IMR-90 (cell line): ENCODE data around the gene SELP. TPM values are rescaled to one million over a fixed set of nuclear protein-coding genes. Genes with fewer than 3 reads are reported as not detected.

Experiments used
- ATAC-seq: fragments of 200-7000 bp; cut with Tn5 transposase; 2 replicates; pipeline ENCODE4 v1.9.1; 2020; ENCODE audit warnings: low read depth, mild to moderate bottlenecking, moderate library complexity
- BruUV-seq: library from RNA; stranded (reverse); fragments of 400-500 nt; replicated peaks from 2 replicates; lab custom pipeline; 2021; lab: Mats Ljungman, UMichigan
- CTCF ChIA-PET: fragments of 300-600 bp; formaldehyde crosslinking; extraction: SDS; loops from one replicate; lab custom pipeline; 2021; ENCODE audit warnings: antibody characterized with exemption; lab: Yijun Ruan, JAX
- POLR2A ChIA-PET: fragments of 300-600 bp; sonication (Branson Sonifier 250); formaldehyde crosslinking; loops from one replicate; lab custom pipeline; 2022; ENCODE audit warnings: antibody characterized with exemption; ENCODE audit not compliant: unreplicated experiment; lab: Charles Lee
- DNase-seq: peaks from one replicate; pipeline ENCODE4 v3.0.0; 2013
- H2AFZ ChIP-seq: replicated peaks from 2 replicates; pipeline ENCODE3; 2013; ENCODE audit warnings: low read length, mild to moderate bottlenecking; ENCODE audit not compliant: poor library complexity
- H2AK5ac ChIP-seq: 2 replicates; pipeline ENCODE4 v1.6.1; 2013; ENCODE audit warnings: low read depth, low read length, inconsistent platforms
- H2AK9ac ChIP-seq: replicated peaks from 2 replicates; pipeline ENCODE3; 2013; ENCODE audit warnings: mild to moderate bottlenecking, low read depth, low read length, moderate library complexity; ENCODE audit not compliant: poor library complexity
- H2BK120ac ChIP-seq: 2 replicates; pipeline ENCODE4 v1.6.1; 2013; ENCODE audit warnings: low read depth, low read length, inconsistent platforms
- H2BK15ac ChIP-seq: 3 replicates; pipeline ENCODE4 v1.6.1; 2013; ENCODE audit warnings: low read depth, low read length, inconsistent platforms
- H2BK20ac ChIP-seq: 2 replicates; pipeline ENCODE4 v1.6.1; 2013; ENCODE audit warnings: low read depth, mild to moderate bottlenecking, inconsistent platforms, low read length, moderate library complexity
- H2BK5ac ChIP-seq: 2 replicates; pipeline ENCODE4 v1.6.1; 2013; ENCODE audit warnings: mild to moderate bottlenecking, low read depth, low read length, inconsistent platforms; ENCODE audit not compliant: poor library complexity, severe bottlenecking
- H3K14ac ChIP-seq: replicated peaks from 2 replicates; pipeline ENCODE4 v1.6.1; 2013; ENCODE audit warnings: low read depth, low read length, inconsistent platforms
- H3K18ac ChIP-seq: 2 replicates; pipeline ENCODE4 v1.6.1; 2013; ENCODE audit warnings: low read depth, low read length, control low read depth
- H3K23ac ChIP-seq: 2 replicates; pipeline ENCODE4 v1.6.1; 2013; ENCODE audit warnings: low read depth, low read length, inconsistent platforms
- H3K27ac ChIP-seq: 2 replicates; pipeline ENCODE4 v1.5.1; 2013; ENCODE audit warnings: mild to moderate bottlenecking, control low read depth, low read length; ENCODE audit not compliant: insufficient read depth
- H3K27me3 ChIP-seq: 2 replicates; pipeline ENCODE4 v1.6.1; 2013; ENCODE audit warnings: low read length; ENCODE audit not compliant: control insufficient read depth, insufficient read depth
- H3K36me3 ChIP-seq: 2 replicates; pipeline ENCODE4 v1.6.1; 2013; ENCODE audit warnings: low read length, mixed read lengths; ENCODE audit not compliant: control insufficient read depth, insufficient read depth
- H3K4ac ChIP-seq: 2 replicates; pipeline ENCODE4 v1.6.1; 2013; ENCODE audit warnings: low read depth, low read length, inconsistent platforms
- H3K4me1 ChIP-seq: 2 replicates; pipeline ENCODE4 v1.6.1; 2013; ENCODE audit warnings: low read length, mixed read lengths; ENCODE audit not compliant: control insufficient read depth, insufficient read depth
- H3K4me2 ChIP-seq: 2 replicates; pipeline ENCODE4 v1.6.1; 2013; ENCODE audit warnings: low read depth, mild to moderate bottlenecking, control low read depth, low read length, moderate library complexity
- H3K4me3 ChIP-seq: 2 replicates; pipeline ENCODE4 v1.5.1; 2013; ENCODE audit warnings: low read depth, mild to moderate bottlenecking, control low read depth, low read length, moderate library complexity; ENCODE audit not compliant: insufficient read depth
- H3K56ac ChIP-seq: 2 replicates; pipeline ENCODE4 v1.6.1; 2013; ENCODE audit warnings: low read length, inconsistent platforms; ENCODE audit not compliant: insufficient read depth; ENCODE audit errors: extremely low read depth
- H3K79me1 ChIP-seq, 2 experiments: 2 replicates each; pipeline ENCODE4 v1.6.1; 2013; ENCODE audit warnings: low read length in 2 of 2, inconsistent platforms in 1 of 2, low read depth in 1 of 2
- H3K9ac ChIP-seq: 2 replicates; pipeline ENCODE4 v1.6.1; 2013; ENCODE audit warnings: low read depth, low read length, control low read depth
- H3K9me1 ChIP-seq: 2 replicates; pipeline ENCODE4 v1.6.1; 2013; ENCODE audit warnings: low read length, inconsistent platforms; ENCODE audit not compliant: insufficient read depth
- H3K9me3 ChIP-seq: 2 replicates; pipeline ENCODE4 v1.6.1; 2013; ENCODE audit warnings: low read length; ENCODE audit not compliant: control insufficient read depth, insufficient read depth
- H4K20me1 ChIP-seq: 2 replicates; pipeline ENCODE4 v1.6.1; 2013; ENCODE audit warnings: low read length, inconsistent platforms; ENCODE audit not compliant: insufficient read depth
- H4K5ac ChIP-seq: 2 replicates; pipeline ENCODE4 v1.6.1; 2013; ENCODE audit warnings: mild to moderate bottlenecking, low read depth, low read length, control low read depth
- H4K8ac ChIP-seq, 2 experiments: 2 replicates each; pipeline ENCODE4 v1.6.1; 2013; ENCODE audit warnings: low read depth in 2 of 2, low read length in 2 of 2, control low read depth in 1 of 2, inconsistent platforms in 1 of 2
- H4K91ac ChIP-seq: 2 replicates; pipeline ENCODE4 v1.6.1; 2013; ENCODE audit warnings: low read depth, low read length, inconsistent platforms; ENCODE audit not compliant: insufficient read depth
- CEBPB ChIP-seq: IDR thresholded peaks from 2 replicates; pipeline ENCODE4 v1.6.1; 2012; ENCODE audit warnings: low read depth, low read length, improper control_type of control experiment
- CHD1 ChIP-seq: IDR thresholded peaks from 2 replicates; pipeline ENCODE4 v1.6.1; 2012; ENCODE audit warnings: low read depth, low read length, improper control_type of control experiment
- MAZ ChIP-seq: IDR thresholded peaks from 2 replicates; pipeline ENCODE4 v1.6.1; 2012; ENCODE audit warnings: low read depth, mild to moderate bottlenecking, low read length, improper control_type of control experiment, moderate library complexity, borderline replicate concordance
- NFE2L2 ChIP-seq: fragments of 150-350 bp; IDR thresholded peaks from 2 replicates; pipeline ENCODE4 v1.6.1; 2016; ENCODE audit warnings: low read depth, mild to moderate bottlenecking, low read length
- POLR2A ChIP-seq: IDR thresholded peaks from 2 replicates; pipeline ENCODE4 v1.6.1; 2012; ENCODE audit warnings: mild to moderate bottlenecking, low read depth, low read length
- RCOR1 ChIP-seq: IDR thresholded peaks from 2 replicates; pipeline ENCODE4 v1.6.1; 2012; ENCODE audit warnings: mild to moderate bottlenecking, low read length, improper control_type of control experiment; ENCODE audit not compliant: insufficient replicate concordance
- WGBS, 2 experiments: methylation state at CpG; one replicate each; pipeline versions ENCODE4 v1.1.5 to v1.1.7; 2013; ENCODE audit warnings: missing lambda C conversion rate in 2 of 2; ENCODE audit not compliant: insufficient read length in 1 of 2; ENCODE audit errors: extremely low coverage in 2 of 2; 5-methylcytosine and 5-hydroxymethylcytosine counted together
- dilution Hi-C: fragments of 300-500 bp; cut with HindIII; formaldehyde crosslinking; loops from one replicate; pipeline ENCODE4 v1.14.3; 2018; ENCODE audit warnings: low sequenced_read_pairs; ENCODE audit not compliant: unreplicated experiment
- in situ Hi-C: fragments of 300-500 bp; cut with MboI; formaldehyde crosslinking; loops from 3 replicates; pipeline ENCODE4 v1.14.3; 2019; ENCODE audit warnings: low sequenced_read_pairs, inconsistent platforms, mixed read lengths
- intact Hi-C: fragments of 100-400 bp; cut with micrococcal nuclease; formaldehyde crosslinking; loops from 2 replicates; pipeline ENCODE4 v1.10.0; 2022
- polyA plus RNA-seq, 3 experiments: library from polyadenylated mRNA; depleted of rRNA; stranded (reverse); fragments of >200 nt; gene quantifications; 2 replicates each; pipeline ENCODE4 v1.2.3, GENCODE V29; 2012; ENCODE audit warnings: low replicate concordance in 1 of 3
- total RNA-seq: library from RNA; depleted of rRNA; stranded (reverse); fragments of >200 nt; gene quantifications from 2 replicates; pipeline ENCODE4 v1.2.3, GENCODE V29; 2012
- TF ChIP-seq, protein P1 (sequence below): fragments of 150-350 bp; IDR thresholded peaks from 2 replicates; pipeline ENCODE4 v1.6.1; 2017; ENCODE audit warnings: mild to moderate bottlenecking, antibody characterized with exemption, low read length, low read depth

SELP gene
- total and polyA plus RNA-seq, 2 of the 4 experiments (the other 2 are of a cell fraction), result not detected

DNA sequence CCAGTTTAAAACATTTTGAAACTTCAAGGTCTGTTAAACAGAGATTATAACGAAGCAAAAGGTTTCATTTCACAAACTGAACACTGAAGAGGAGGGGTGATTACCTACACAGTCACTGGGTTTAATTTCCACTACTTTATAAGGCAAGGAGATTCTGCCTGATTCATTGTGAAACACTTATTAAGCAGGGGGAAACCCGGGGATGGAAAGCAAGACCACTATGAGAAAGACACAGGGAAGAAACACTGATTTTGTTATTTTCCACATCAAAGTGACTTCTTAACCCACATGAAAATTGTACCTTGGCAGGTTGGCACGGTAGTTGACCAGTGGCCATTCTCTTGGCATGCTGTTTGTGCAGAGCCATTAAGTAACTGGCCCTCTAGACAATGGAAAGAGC is 35.5 kb downstream of the SELP start:
- Histone ChIP-seq H2BK5ac (no peak overlapping the region), H3K4ac (no peak overlapping the region), H4K5ac (no peak overlapping the region), H2BK120ac (no peak overlapping the region), H4K20me1 (no peaks in the 10 kb centered on the region), H3K36me3 (no peaks in the 10 kb centered on the region), H4K8ac (no peak overlapping the region), H2AK5ac (no peak overlapping the region), H3K14ac (no peak overlapping the region), H2AFZ (no peak overlapping the region), H3K18ac (no peak overlapping the region), H3K23ac (no peak overlapping the region), H3K9ac (no peak overlapping the region), H3K79me1 (no peaks in the 10 kb centered on the region), H4K91ac (no peak overlapping the region), H2BK15ac (no peak overlapping the region), H3K27ac (no peak overlapping the region), H2AK9ac (no peak overlapping the region), H3K9me3 (no peaks in the 10 kb centered on the region), H3K56ac (no peak overlapping the region), H3K9me1 (no peaks in the 10 kb centered on the region), H3K4me3 (no peak overlapping the region), H3K27me3 (no peaks in the 10 kb centered on the region), H3K4me1 (no peaks in the 10 kb centered on the region), H3K4me2 (no peak overlapping the region), H2BK20ac (no peak overlapping the region)
- in situ Hi-C loops (no loop called here), intact Hi-C loops (no loop called here), dilution Hi-C loops (no loop called here)
- TF ChIP-seq MAZ (no peak), CEBPB (no peak), NFE2L2 (no peak), CHD1 (no peak), RCOR1 (no peak), POLR2A (no peak)
- TF ChIP-seq, protein P1, sequence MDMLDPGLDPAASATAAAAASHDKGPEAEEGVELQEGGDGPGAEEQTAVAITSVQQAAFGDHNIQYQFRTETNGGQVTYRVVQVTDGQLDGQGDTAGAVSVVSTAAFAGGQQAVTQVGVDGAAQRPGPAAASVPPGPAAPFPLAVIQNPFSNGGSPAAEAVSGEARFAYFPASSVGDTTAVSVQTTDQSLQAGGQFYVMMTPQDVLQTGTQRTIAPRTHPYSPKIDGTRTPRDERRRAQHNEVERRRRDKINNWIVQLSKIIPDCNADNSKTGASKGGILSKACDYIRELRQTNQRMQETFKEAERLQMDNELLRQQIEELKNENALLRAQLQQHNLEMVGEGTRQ, result no peak
- ATAC-seq (no peak), DNase-seq (no peak)
- no TSS peak for BruUV-seq
- no CpG with 5 or more reads among the region's 3 CpGs for WGBS, 2 experiments
- POLR2A ChIA-PET, result no interaction called here
- CTCF ChIA-PET, result no interaction called here
